CD4-positive, alpha-beta T cell (primary cell): ENCODE measurements around the gene CWH43. TPM values are rescaled to one million over a fixed set of nuclear protein-coding genes. Genes with fewer than 3 reads are reported as not detected.
"Not testable (repeated sequence)": the region's sequence is repeated elsewhere in the genome, so short reads cannot be mapped to it uniquely, and the experiment has no call there.

Experiments
- ATAC-seq: fragments of 200-7000 bp; cut with Tn5 transposase; one replicate; pipeline ENCODE4 v1.10.0; 2022; ENCODE audit warnings: mild to moderate bottlenecking; ENCODE audit not compliant: poor library complexity
- CTCF ChIA-PET: fragments of 350-600 bp; sonication (Branson Sonifier 250); formaldehyde crosslinking; loops from one replicate; lab custom pipeline; 2021; ENCODE audit warnings: antibody characterized with exemption, inconsistent platforms; lab: Charles Lee
- POLR2A ChIA-PET: fragments of 350-600 bp; sonication (Branson Sonifier 250); formaldehyde crosslinking; loops from one replicate; lab custom pipeline; 2021; ENCODE audit warnings: antibody characterized with exemption, inconsistent platforms; lab: Charles Lee
- DNase-seq, 14 experiments: peaks; one replicate each; pipeline ENCODE4 v3.0.0-alpha.2; 2013 to 2020; ENCODE audit warnings: mixed read lengths in 2 of 14
- H3K27ac ChIP-seq, 2 donors: one replicate each; pipeline versions ENCODE4 v1.5.1 to v1.7.0; 2013; ENCODE audit warnings: low read length in 2 of 2, low read depth in 1 of 2, mild to moderate bottlenecking in 1 of 2
- H3K27me3 ChIP-seq, 2 experiments: 1 replicate in 1 of 2; 2 replicates in 1 of 2; pipeline versions ENCODE4 v1.6.1 to v1.7.0; 2013; ENCODE audit warnings: low read length in 2 of 2, control low read depth in 1 of 2, mild to moderate bottlenecking in 1 of 2, moderate library complexity in 1 of 2; ENCODE audit not compliant: insufficient read depth in 2 of 2, control insufficient read depth in 1 of 2
- H3K36me3 ChIP-seq: one replicate; pipeline ENCODE4 v1.6.1; 2013; ENCODE audit warnings: low read length, control low read depth; ENCODE audit not compliant: insufficient read depth
- H3K4me1 ChIP-seq: one replicate; pipeline ENCODE4 v1.6.1; 2013; ENCODE audit warnings: low read length, control low read depth; ENCODE audit not compliant: insufficient read depth
- H3K4me3 ChIP-seq: one replicate; pipeline ENCODE4 v1.5.1; 2013; ENCODE audit warnings: mild to moderate bottlenecking, low read length, moderate library complexity
- H3K9me3 ChIP-seq, 2 experiments: 1 replicate in 1 of 2; 2 replicates in 1 of 2; pipeline versions ENCODE4 v1.6.1 to v1.7.0; 2013; ENCODE audit warnings: low read length in 2 of 2, mild to moderate bottlenecking in 2 of 2, control low read depth in 1 of 2, moderate library complexity in 1 of 2; ENCODE audit not compliant: control insufficient read depth in 1 of 2, insufficient read depth in 1 of 2
- H3K27ac Mint-ChIP-seq: one replicate; pipeline ENCODE4 v1.8.0; 2020; ENCODE audit warnings: mixed read lengths
- H3K27me3 Mint-ChIP-seq: one replicate; pipeline ENCODE4 v1.8.0; 2021; ENCODE audit warnings: mixed read lengths
- H3K36me3 Mint-ChIP-seq: one replicate; pipeline ENCODE4 v1.8.0; 2021; ENCODE audit warnings: low read depth, mixed read lengths
- H3K4me1 Mint-ChIP-seq: one replicate; pipeline ENCODE4 v1.8.0; 2021; ENCODE audit warnings: low read depth, mixed read lengths
- H3K4me3 Mint-ChIP-seq: one replicate; pipeline ENCODE4 v1.8.0; 2020; ENCODE audit warnings: mild to moderate bottlenecking, mixed read lengths
- H3K9me3 Mint-ChIP-seq: one replicate; pipeline ENCODE4 v1.8.0; 2020; ENCODE audit warnings: mixed read lengths
- intact Hi-C, 2 experiments: fragments of 100-400 bp; cut with DNase I in 1 of 2; cut with micrococcal nuclease in 1 of 2; formaldehyde crosslinking; loops; one replicate each; pipeline versions ENCODE4 v1.15.1 to v1.9.0; 2023 to 2025; cut with DNase I, micrococcal nuclease
- total RNA-seq, 174 experiments: library from RNA in 2 of 174; stranded (reverse) in 2 of 174; gene quantifications; one replicate each; pipeline ENCODE4 v1.2.3 and lab custom pipeline; 2021 to 2026

The CWH43 gene
- total RNA-seq, 2 experiments from 2014 or later, result not detected

- Mint-ChIP-seq H3K9me3 (peaks cover 59% of the 10 kb centered on the region), H3K36me3 (peaks cover 63% of the 10 kb centered on the region)
- H3K4me1 Mint-ChIP-seq, CTCF ChIA-PET, H3K4me3 ChIP-seq, H3K27me3 Mint-ChIP-seq, H3K4me3 Mint-ChIP-seq, DNase-seq, H3K27me3 ChIP-seq, H3K27ac ChIP-seq, H3K4me1 ChIP-seq, POLR2A ChIA-PET, H3K36me3 ChIP-seq, H3K27ac Mint-ChIP-seq, intact Hi-C loops, ATAC-seq: not testable (repeated sequence)
- H3K9me3 ChIP-seq, result peaks cover 52 to 69% of the 10 kb centered on the region in 2 experiments
Measured at GRCh38 chr4:49104231-49104930, 118.3 kb downstream of the CWH43 start.

DNA sequence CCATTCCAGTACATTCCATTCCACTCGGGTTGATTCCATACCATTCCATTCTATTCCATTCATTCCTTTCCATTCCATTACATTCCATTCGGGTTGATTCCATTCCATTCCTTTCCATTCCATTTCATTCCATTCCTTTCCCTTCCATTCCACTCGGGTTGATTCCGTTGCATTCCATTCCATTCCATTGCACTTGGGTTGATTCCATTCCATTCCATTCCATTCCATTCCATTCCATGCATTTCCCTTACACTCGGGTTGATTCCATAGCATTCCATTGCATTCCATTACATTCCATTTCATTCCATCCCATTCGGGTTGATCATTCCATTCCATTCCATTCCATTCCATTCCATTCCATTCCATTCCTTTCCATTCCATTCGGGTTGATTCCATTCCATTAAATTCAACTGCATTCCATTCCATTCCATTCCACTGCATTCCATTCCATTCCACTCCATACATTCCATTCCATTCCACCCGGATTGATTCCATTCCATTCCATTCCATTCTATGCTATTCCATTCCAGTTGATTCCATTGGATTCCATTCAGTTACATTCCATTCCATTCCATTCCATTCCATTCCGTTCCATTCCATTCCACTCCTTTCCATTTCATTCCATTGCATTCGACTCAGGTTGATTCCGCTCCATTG, 119.3 kb downstream of the CWH43 start:
- intact Hi-C loops, H3K4me1 Mint-ChIP-seq, H3K27me3 ChIP-seq, H3K4me1 ChIP-seq, H3K27ac ChIP-seq, DNase-seq, H3K4me3 Mint-ChIP-seq, POLR2A ChIA-PET, H3K27ac Mint-ChIP-seq, H3K36me3 ChIP-seq, ATAC-seq, H3K4me3 ChIP-seq, H3K27me3 Mint-ChIP-seq, CTCF ChIA-PET: not testable (repeated sequence)
- peaks cover 57% of the 10 kb centered on the region for H3K9me3 Mint-ChIP-seq
- peaks cover 61% of the 10 kb centered on the region for H3K36me3 Mint-ChIP-seq
- H3K9me3 ChIP-seq, result peaks cover 51 to 69% of the 10 kb centered on the region in 2 experiments

DNA sequence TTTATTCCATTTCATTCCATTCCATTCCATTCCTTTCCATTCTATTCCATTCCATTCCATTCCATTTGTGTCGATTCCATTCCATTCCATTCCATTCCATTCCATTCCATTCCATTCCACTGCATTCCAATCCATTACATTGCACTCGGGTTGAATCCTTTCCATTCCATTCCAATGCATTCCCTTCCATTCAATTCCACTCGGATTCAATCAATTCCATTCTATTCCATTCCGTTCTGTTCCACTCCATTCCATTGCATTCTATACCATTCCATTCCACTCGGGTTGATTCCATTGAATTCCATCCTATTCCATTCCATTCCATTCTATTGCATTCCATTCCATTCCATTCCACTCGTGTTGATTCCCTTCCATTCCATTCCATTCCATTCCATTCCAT, 121.2 kb downstream of the CWH43 start:
- intact Hi-C loops, H3K27me3 ChIP-seq, H3K4me1 Mint-ChIP-seq: not testable (repeated sequence)

GRCh38 chr4:49108183-49108978, 122.3 kb downstream of the CWH43 start:
- H3K27ac ChIP-seq, H3K4me1 ChIP-seq, H3K4me3 ChIP-seq, CTCF ChIA-PET, POLR2A ChIA-PET, H3K36me3 ChIP-seq, H3K27ac Mint-ChIP-seq, intact Hi-C loops, H3K4me3 Mint-ChIP-seq, H3K27me3 Mint-ChIP-seq, DNase-seq, H3K27me3 ChIP-seq, H3K4me1 Mint-ChIP-seq: not testable (repeated sequence)
- peaks cover 64% of the 10 kb centered on the region for H3K36me3 Mint-ChIP-seq
- peak; percentile 54 for ATAC-seq
- peaks cover 57 to 86% of the 10 kb centered on the region in 2 experiments for H3K9me3 ChIP-seq
- peaks cover 57% of the 10 kb centered on the region for H3K9me3 Mint-ChIP-seq

More for the DNA sequence above, 121.2 kb downstream of the CWH43 start:
- H3K9me3 ChIP-seq, result peaks cover 61 to 86% of the 10 kb centered on the region in 2 experiments
- H3K36me3 ChIP-seq, ATAC-seq, H3K4me1 ChIP-seq, H3K4me3 ChIP-seq, H3K4me3 Mint-ChIP-seq, H3K27ac Mint-ChIP-seq, H3K27me3 Mint-ChIP-seq, CTCF ChIA-PET, POLR2A ChIA-PET, H3K27ac ChIP-seq: not testable (repeated sequence)
- Mint-ChIP-seq H3K9me3 (peaks cover 63% of the 10 kb centered on the region), H3K36me3 (peaks cover 68% of the 10 kb centered on the region)
- peak in 2 of 14 experiments; percentile 13 to 46 for DNase-seq

DNA sequence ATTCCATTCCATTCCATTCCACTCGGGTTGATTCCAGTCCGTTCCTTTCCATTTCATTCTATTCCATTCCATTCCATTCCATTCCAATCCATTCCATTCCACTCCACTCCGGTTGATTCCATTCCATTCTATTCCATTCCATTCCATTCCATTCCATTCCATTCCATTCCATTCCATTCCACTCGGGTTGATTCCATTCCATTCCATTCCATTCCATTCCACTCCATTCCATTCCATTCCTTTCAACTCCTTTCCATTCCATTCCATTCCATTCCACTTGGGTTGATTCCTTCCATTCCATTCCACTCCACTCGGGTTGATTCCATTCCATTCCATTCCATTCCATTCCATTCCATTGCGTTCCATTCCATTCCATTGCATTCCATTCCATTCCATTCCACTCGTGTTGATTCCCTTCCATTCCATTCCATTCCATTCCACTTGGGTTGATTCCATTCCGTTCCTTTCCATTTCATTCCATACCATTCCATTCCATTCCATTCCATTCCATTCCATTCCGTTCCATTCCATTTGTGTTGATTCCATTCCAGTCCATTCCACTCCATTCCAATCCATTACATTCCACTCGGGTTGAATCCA, 123.6 kb downstream of the CWH43 start:
- H3K27me3 ChIP-seq, intact Hi-C loops, CTCF ChIA-PET, H3K27me3 Mint-ChIP-seq, H3K4me1 ChIP-seq, DNase-seq, H3K36me3 ChIP-seq, H3K4me3 ChIP-seq, H3K27ac Mint-ChIP-seq, POLR2A ChIA-PET, H3K4me3 Mint-ChIP-seq, H3K4me1 Mint-ChIP-seq, H3K27ac ChIP-seq: not testable (repeated sequence)
- peaks cover 51% of the 10 kb centered on the region for H3K9me3 Mint-ChIP-seq
- peaks cover 61 to 86% of the 10 kb centered on the region in 2 experiments for H3K9me3 ChIP-seq
- peak; percentile 35 for ATAC-seq
- peaks cover 56% of the 10 kb centered on the region for H3K36me3 Mint-ChIP-seq

GRCh38 chr4:49110579-49110978, 124.5 kb downstream of the CWH43 start:
- POLR2A ChIA-PET, H3K27me3 ChIP-seq, H3K36me3 ChIP-seq, H3K4me3 ChIP-seq, intact Hi-C loops, H3K4me1 ChIP-seq, H3K27ac ChIP-seq, H3K27ac Mint-ChIP-seq, H3K27me3 Mint-ChIP-seq, DNase-seq, H3K4me1 Mint-ChIP-seq, CTCF ChIA-PET, H3K4me3 Mint-ChIP-seq: not testable (repeated sequence)
- peaks cover 61 to 86% of the 10 kb centered on the region in 2 experiments for H3K9me3 ChIP-seq
- peaks cover 49% of the 10 kb centered on the region for H3K36me3 Mint-ChIP-seq
- peak; percentile 49 for ATAC-seq
- H3K9me3 Mint-ChIP-seq, result peaks cover 46% of the 10 kb centered on the region
